GM12892 (cell line): ENCODE results near the gene TENM3.

ENCODE experiments used
- DNase-seq: peaks from one replicate; pipeline ENCODE4 v3.0.0; 2011; ENCODE audit not compliant: insufficient read length
- FAIRE-seq: peaks from 2 replicates; lab custom pipeline; 2011; peaks lifted over from hg19 to GRCh38; lab: Jason Lieb, UNC
- POLR2A ChIP-seq: IDR thresholded peaks from 2 replicates; pipeline ENCODE4 v1.6.1; 2011; ENCODE audit warnings: low read depth, low read length, control low read depth
- POLR2AphosphoS5 ChIP-seq: IDR thresholded peaks from 2 replicates; pipeline ENCODE4 v1.6.1; 2011; ENCODE audit warnings: low read depth, low read length, control low read depth
- TAF1 ChIP-seq: IDR thresholded peaks from 2 replicates; pipeline ENCODE4 v1.6.1; 2011; ENCODE audit warnings: low read depth, mild to moderate bottlenecking, control low read depth, low read length, borderline replicate concordance

The TENM3 gene

GRCh38 chr4:182642831-182643230 lies 399.6 kb downstream of the TENM3 start:
- DNase-seq: no peak
- no peak for FAIRE-seq
- TF ChIP-seq TAF1: no peak
- no peak for TF ChIP-seq POLR2AphosphoS5
- no peak for TF ChIP-seq POLR2A

GRCh38 chr4:182643801-182644682 lies 400.8 kb downstream of the TENM3 start:
- DNase-seq (no peak), FAIRE-seq (no peak)
- TF ChIP-seq TAF1 (no peak), POLR2AphosphoS5 (no peak), POLR2A (no peak)

DNA sequence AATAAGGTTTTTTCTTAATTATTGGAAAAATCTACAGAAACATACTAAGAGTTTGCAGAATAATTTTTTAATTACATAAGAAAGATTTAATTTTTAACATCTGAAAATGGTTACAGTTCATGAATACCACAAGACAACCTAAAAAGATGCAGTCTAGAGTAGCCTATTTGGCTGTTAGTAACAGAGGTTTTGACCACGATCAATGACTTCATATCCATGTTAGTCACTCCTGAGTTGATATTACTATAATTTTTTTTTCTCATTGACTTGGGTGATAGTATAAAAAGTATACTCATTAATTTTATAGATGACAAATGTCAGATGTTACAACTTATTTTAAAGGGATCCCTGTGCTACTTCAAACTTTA lies 401.5 kb downstream of the TENM3 start:
- TF ChIP-seq TAF1 (no peak), POLR2AphosphoS5 (no peak), POLR2A (no peak)
- no peak for FAIRE-seq

GRCh38 chr4:182645511-182645910 lies 402.3 kb downstream of the TENM3 start:
- no peak for TF ChIP-seq POLR2AphosphoS5
- TF ChIP-seq TAF1: no peak
- TF ChIP-seq POLR2A: no peak
- FAIRE-seq: no peak

More for the DNA sequence above, 401.5 kb downstream of the TENM3 start:
- no peak for DNase-seq

DNA sequence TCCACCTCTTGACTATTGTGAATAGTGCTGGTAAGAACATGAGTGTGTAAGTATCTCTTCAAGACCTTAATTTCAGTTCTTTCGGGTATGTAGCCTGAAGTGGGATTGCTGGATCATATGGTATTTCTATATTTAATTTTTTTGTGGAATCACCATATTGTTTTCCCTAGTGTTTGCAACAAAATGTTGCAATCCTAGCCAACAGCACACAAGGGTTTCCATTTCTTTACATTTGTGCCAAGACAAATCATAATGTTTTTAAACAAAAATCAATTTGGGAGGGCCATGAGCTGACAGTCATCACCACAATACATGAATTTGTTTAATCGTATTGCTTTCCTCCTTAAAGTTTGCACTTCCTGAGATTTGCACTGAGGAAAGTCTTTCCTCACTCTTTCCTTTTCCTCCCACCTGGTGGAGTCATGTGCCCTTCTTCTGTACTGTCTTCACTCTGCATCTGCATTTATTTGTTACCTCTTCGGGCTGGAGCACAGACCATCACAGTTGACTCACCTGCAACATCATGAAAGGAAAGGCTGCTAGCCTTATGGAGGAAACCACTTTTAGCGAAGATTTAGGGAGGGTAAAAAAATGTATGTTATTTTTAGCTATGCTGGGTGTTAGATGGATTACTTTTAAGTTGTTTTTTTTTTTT lies 404.6 kb downstream of the TENM3 start:
- DNase-seq (no peak), FAIRE-seq (no peak)
- TF ChIP-seq POLR2AphosphoS5: no peak
- TF ChIP-seq TAF1: no peak
- no peak for TF ChIP-seq POLR2A

More at GRCh38 chr4:182645511-182645910, 402.3 kb downstream of the TENM3 start:
- DNase-seq: no peak

DNA sequence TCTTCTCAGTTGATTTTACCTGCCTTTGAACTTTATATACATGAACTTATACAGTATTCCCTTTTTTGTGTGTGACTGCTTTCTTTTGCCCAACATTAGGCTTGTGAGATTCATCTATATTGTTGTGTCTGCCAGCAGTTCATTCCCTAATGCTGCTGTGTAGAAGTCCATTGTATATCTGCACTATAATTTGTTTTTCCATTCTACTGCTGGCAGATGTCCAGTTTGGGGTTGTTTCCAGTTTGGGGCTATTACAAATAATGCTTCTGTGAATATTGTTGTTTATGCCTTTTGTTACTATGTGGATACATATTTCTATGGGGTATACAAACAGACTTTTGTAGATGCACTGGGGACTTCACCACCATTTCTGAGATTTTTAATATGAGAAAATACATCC lies 405.6 kb downstream of the TENM3 start:
- FAIRE-seq: no peak
- no peak for DNase-seq
- TF ChIP-seq TAF1: no peak
- TF ChIP-seq POLR2AphosphoS5: no peak
- no peak for TF ChIP-seq POLR2A

DNA sequence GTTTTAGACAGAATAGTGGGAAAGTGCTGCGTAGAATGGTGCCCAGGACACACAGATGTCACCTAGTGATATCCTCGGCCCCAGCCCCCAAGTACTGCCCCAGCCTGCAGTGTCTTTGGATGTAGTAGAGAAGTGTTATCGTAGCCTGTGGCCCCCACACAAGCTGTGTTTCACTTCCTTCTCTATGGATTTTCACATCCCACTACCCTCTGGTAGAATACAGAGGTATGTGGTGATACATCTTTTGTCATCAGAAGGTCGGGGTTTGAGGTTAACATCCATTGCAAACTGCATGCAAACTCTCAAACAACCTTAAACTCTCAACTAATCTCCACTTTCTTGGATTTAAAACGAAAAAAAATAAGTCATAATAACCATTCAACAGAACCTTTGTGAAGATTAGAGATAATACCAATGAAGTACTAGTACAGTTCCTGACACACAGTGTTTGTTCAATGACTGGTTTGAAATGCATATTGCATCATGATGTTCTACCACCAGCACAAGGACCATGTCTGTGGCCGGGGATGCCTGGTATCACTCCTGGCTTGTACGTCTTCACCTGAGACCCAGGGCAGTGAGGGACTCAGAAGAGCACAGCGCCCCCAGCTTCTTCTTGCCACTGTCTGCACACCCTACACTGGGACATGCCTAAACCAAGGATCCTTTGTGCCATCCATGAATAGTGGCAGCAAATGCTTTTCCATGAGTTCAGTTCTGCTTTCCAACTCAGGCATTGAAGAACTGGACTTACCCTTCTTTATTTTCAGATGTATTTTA lies 406.7 kb downstream of the TENM3 start:
- TF ChIP-seq POLR2A (no peak), POLR2AphosphoS5 (no peak), TAF1 (no peak)
- DNase-seq (no peak), FAIRE-seq (no peak)

DNA sequence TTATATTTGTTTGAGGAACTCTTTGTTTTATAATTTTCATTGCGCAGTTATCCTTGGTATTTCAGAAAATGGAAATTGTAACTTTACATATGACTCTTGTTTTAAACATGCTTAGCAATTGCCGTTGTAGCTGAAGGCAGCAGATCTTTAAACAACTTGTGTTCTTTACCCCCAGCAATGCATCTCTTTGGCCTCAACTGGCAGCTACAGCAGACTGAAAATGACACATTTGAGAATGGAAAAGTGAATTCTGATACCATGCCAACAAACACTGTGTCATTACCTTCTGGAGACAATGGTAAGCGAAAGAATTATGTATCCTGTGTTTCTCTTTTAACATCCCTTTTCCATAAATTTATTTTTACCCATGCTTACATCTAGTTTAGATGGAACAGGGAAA lies 410.4 kb downstream of the TENM3 start:
- DNase-seq (no peak), FAIRE-seq (no peak)
- TF ChIP-seq POLR2AphosphoS5 (no peak), TAF1 (no peak), POLR2A (no peak)

- FAIRE-seq (no peak), DNase-seq (no peak)
- no peak for TF ChIP-seq TAF1
Observed at GRCh38 chr4:182655340-182655739, 412.1 kb downstream of the TENM3 start.

DNA sequence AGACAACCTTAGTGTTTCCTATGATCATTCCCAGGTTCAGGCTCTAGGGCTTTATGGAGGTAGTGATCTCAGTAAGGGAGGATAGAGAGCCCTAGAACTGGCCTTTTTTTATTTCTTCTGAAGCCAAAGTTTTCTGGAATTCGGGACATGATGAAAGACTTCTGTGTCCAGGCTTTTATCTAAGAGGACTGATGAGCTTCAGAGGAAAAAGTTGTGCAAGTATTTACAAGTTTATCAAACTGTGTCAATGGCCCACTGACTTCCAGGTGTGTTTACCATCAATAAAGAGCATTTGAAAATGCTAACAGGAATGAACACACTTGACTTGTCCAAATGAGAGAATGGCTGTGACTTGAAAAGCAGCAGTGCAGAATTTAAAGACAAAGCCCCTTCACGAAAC lies 419.3 kb downstream of the TENM3 start:
- TF ChIP-seq TAF1: no peak
- FAIRE-seq (no peak), DNase-seq (no peak)

- DNase-seq: no peak
- no peak for TF ChIP-seq POLR2A
- TF ChIP-seq TAF1: no peak
- no peak for TF ChIP-seq POLR2AphosphoS5
- no peak for FAIRE-seq
Observed at GRCh38 chr4:182671231-182671630, 428.0 kb downstream of the TENM3 start.

- FAIRE-seq: no peak
- no peak for TF ChIP-seq POLR2AphosphoS5
- TF ChIP-seq POLR2A: no peak
- no peak for TF ChIP-seq TAF1
- DNase-seq: no peak
Observed at GRCh38 chr4:182671749-182672148, 428.5 kb downstream of the TENM3 start.
